ENCODE measurements around the gene NPY2R. TPM values are rescaled to one million over a fixed set of nuclear protein-coding genes. Genes with fewer than 3 reads are reported as not detected.

NPY2R gene
- total RNA-seq, 1 donor from 2014 or later, result not detected

DNA sequence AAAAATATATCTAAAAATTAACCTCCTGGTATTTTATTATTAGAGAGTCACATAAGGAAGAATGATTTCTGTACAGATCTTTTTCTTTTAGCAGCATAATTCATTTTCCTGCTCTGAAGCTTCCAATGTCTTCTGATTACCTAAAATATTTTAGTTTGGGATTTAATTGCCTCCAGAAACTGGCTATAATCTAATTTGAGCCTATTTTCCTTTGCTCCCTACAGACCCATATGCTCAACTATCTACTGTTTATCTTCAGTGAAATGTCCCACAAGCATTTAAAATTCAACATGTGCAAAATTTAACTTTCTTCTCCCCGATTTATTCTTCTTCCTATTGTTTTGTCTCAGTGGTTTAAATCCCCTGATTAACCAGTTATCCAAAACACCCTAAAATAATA is 29.1 kb downstream of the NPY2R start:
- H3K36me3 ChIP-seq (ENCODE audit: control insufficient read depth, insufficient read depth, low read length), result no peaks in the 10 kb centered on the region
- H3K4me3 ChIP-seq (ENCODE audit: low read depth, low read length), result no peak overlapping the region
- no peaks in the 10 kb centered on the region for H3K27me3 ChIP-seq (ENCODE audit: control insufficient read depth, insufficient read depth, low read length)
- no peak for DNase-seq (ENCODE audit: low read depth)
- no peak for TF ChIP-seq CTCF (IDR thresholded peaks at IDR 0.05; ENCODE audit: insufficient read depth, low read length, poor library complexity, severe bottlenecking)

DNA sequence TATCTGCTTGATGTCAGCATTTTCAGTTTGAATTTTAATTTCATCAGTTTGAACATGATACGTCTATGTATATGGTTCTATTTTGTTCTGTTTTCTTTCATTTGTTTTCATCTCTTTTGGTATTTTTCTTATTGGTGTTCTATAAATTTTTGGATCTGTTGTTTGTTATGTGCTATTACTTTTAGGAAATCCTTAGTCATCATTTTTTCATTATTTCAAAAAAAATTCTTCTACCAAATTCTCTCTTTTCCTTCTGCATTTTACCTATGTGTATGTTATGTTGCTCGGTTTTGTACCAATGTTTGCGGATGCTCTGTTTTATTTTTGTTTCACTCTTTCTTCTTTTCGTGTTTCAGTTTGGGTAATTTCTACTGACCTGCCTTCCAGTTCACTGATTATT is 32.8 kb downstream of the NPY2R start:
- no peak for TF ChIP-seq CTCF (IDR thresholded peaks at IDR 0.05; ENCODE audit: insufficient read depth, low read length, poor library complexity, severe bottlenecking)
- H3K27me3 ChIP-seq (ENCODE audit: control insufficient read depth, insufficient read depth, low read length), result no peaks in the 10 kb centered on the region
- no peaks in the 10 kb centered on the region for H3K36me3 ChIP-seq (ENCODE audit: control insufficient read depth, insufficient read depth, low read length)
- DNase-seq (ENCODE audit: low read depth), result no peak
- no peak overlapping the region for H3K4me3 ChIP-seq (ENCODE audit: low read depth, low read length)

GRCh38 chr4:155241664-155242063 is 33.2 kb downstream of the NPY2R start:
- DNase-seq (ENCODE audit: low read depth), result no peak
- Histone ChIP-seq H3K36me3 (ENCODE audit: control insufficient read depth, insufficient read depth, low read length) (no peaks in the 10 kb centered on the region), H3K27me3 (ENCODE audit: control insufficient read depth, insufficient read depth, low read length) (no peaks in the 10 kb centered on the region), H3K4me3 (ENCODE audit: low read depth, low read length) (no peak overlapping the region)
- TF ChIP-seq CTCF (IDR thresholded peaks at IDR 0.05; ENCODE audit: insufficient read depth, low read length, poor library complexity, severe bottlenecking), result no peak

DNA sequence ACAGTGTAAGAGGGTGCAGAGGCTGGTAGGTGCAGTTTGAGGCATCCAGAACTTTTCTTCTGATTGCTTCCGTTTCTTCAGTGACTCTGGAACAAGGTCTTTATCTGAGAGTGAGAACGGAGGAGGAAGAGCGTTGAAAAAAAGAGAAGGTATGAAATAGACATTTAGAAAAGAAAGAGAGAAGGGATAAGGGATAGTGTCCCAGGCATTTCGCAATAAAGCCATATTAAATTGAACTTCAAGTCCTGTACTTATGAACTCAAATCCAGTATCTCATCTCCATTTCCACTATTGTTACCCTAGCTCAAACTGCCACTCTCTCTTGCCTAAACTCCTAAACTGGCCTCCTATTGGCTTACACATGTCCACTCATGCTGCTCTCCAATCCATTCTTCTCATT is 36.7 kb downstream of the NPY2R start:
- no peaks in the 10 kb centered on the region for H3K36me3 ChIP-seq (ENCODE audit: control insufficient read depth, insufficient read depth, low read length)
- no peak for TF ChIP-seq CTCF (IDR thresholded peaks at IDR 0.05; ENCODE audit: insufficient read depth, low read length, poor library complexity, severe bottlenecking)
- no peak overlapping the region for H3K4me3 ChIP-seq (ENCODE audit: low read depth, low read length)
- DNase-seq (ENCODE audit: low read depth), result no peak
- no peaks in the 10 kb centered on the region for H3K27me3 ChIP-seq (ENCODE audit: control insufficient read depth, insufficient read depth, low read length)

- DNase-seq (ENCODE audit: low read depth), result peak; percentile 1
- Histone ChIP-seq H3K36me3 (ENCODE audit: control insufficient read depth, insufficient read depth, low read length) (no peaks in the 10 kb centered on the region), H3K27me3 (ENCODE audit: control insufficient read depth, insufficient read depth, low read length) (no peaks in the 10 kb centered on the region), H3K4me3 (ENCODE audit: low read depth, low read length) (no peak overlapping the region)
- no peak for TF ChIP-seq CTCF (IDR thresholded peaks at IDR 0.05; ENCODE audit: insufficient read depth, low read length, poor library complexity, severe bottlenecking)
Measured at GRCh38 chr4:155248002-155248896, 39.8 kb downstream of the NPY2R start.
